NCI-H1048 (cell line): ENCODE data around the gene TBC1D13.
"Not testable (repeated sequence)": the region's sequence is repeated elsewhere in the genome, so short reads cannot be mapped to it uniquely, and the experiment has no call there.

Experiments
- DNase-seq: peaks from one replicate; lab custom pipeline; 2025; lab: John Stamatoyannopoulos, UW

The TBC1D13 gene

GRCh38 chr9:128782669-128783068 lies 4.4 kb upstream of the TBC1D13 start:
- no peak for DNase-seq

GRCh38 chr9:128785427-128785826 lies 1.6 kb upstream of the TBC1D13 start:
- no peak for DNase-seq

DNA sequence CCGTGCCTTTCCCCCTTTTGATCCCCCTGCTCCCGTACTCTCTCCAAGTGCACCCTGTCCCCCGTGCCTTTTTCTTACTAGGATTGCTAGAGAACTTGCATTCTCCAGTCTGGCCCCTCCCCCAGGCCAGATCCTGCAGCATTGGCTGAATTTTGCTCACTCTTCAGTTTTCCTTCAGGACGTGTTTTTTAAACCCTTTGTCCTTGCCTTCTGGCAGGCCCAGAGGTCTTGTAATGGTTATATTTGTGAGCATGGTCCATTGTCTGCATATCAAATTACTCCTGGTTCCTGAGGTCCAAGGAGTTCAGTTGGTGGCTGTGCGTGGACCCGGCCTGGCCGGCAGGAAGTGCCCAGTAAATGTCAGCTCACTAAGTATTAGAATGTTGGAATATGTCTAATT lies 606 bp downstream of the TBC1D13 start:
- no peak for DNase-seq

- DNase-seq = no peak
These were observed 1.4 kb downstream of the TBC1D13 start for GRCh38 chr9:128788445-128788844.

- no peak for DNase-seq
These were observed 3.5 kb downstream of the TBC1D13 start for GRCh38 chr9:128790536-128790935.

DNA sequence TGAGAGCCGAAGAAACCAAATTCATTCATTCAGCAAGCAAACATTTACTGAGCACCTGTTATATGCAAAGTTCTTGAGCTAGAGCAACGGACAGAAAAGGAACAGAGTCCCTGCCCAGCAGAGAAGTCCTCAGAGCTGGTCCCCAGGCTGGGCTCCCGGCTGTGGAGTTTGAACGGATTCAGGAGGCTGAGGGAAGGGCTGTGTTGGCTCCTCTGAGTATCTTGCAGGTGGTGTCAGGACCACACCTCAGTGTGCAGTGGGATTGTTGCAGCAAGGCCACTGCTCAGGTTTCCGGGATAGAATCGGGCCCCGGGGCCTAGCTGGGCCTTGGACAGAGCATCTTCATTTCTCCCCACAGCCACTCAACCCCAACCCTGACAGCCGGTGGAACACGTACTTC lies 5.1 kb downstream of the TBC1D13 start:
- DNase-seq = no peak

GRCh38 chr9:128792978-128793686 lies 6.1 kb downstream of the TBC1D13 start:
- no peak for DNase-seq

DNA sequence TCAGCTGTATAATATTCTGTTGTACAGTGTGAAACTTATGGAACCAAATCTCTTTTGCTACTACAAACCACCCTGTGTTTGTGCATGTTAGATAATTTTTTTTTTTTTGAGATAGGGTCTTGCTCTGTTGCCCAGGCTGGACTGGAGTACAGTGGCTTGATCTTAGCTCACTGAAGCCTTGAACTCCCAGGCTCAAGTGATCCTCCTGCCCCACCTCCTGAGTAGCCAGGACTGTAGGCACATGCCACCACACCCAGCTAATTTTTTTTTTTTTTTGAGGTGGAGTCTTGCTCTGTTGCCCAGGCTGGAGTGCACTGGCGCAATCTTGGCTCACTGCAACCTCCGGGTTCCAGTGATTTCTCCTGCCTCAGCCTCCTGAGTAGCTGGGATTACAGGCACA lies 7.9 kb downstream of the TBC1D13 start:
- DNase-seq = not testable (repeated sequence)

DNA sequence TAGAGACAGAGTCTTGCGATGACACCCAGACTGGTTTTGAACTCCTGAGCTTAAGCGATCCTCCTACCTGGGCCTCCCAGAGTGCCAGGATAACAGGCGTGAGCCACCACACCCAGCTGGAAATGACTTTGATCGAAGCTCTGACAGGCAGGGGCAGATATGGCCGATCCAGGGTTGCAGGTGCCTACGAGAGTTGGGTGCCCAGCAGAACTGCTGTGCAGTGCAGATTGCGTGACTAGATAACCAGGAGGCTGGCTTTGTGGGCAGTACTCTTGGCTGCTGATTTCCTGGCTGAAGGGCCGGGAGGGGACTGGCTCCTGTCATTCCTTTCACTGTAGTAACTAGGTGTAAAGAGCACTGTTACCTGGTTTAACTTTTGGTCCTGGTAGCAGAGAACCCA lies 11.8 kb downstream of the TBC1D13 start:
- no peak for DNase-seq

DNA sequence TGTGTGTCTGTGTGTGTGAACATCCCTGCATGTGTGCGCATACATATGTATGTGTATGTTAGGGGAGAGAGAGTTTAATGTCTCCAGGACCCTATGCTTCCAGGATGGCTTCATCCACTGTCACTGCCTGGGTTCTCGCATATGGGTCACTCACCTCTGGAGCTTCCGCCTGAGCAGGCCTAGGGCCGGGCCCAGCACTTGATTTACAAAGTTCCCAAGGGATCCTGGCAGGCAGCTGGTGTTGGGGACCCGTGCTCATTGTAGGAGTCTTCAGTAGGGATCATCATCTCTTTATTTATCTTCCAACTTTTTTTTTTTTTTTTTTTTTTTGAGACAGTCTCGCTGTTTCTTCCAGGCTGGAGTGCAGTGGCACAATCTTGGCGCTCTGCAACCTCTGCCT lies 13.0 kb downstream of the TBC1D13 start:
- DNase-seq = no peak

GRCh38 chr9:128802482-128802881 lies 15.4 kb downstream of the TBC1D13 start:
- no peak for DNase-seq

DNA sequence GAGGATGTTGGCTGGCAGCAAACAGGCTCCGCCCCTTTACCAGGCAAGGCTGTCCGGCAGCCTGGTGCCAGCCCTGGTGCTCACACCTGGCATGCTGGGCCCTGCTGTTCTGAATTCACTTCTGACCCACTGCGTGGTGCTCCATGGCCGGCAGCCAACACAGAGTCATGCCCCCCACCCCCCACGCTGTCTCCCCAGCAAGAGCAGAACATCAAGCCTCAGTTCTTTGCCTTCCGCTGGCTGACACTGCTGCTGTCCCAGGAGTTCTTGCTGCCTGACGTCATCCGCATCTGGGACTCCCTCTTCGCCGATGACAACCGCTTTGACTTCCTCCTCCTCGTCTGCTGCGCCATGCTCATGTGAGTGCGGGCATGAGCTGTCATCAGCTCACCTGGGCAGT lies 18.6 kb downstream of the TBC1D13 start:
- DNase-seq = no peak

DNA sequence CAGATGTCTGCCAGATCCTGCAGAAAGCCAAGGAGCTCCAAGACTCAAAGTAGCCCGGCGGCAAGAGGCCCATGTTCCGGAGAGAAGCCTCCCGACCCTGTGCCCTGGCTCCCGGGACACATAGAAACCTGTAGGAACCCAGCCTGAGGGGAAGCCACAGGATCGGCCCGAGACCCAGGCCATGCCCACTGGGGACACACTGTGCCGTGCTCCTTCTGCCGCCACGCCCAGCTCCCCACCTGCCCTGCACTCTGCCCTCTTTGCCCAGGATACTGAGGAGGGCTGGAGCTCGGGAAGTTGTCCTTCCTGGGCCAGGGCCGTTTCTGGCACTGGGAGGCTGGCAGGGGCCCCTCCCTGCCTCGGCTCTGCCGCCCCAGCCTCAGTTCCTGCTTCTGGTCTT lies 20.8 kb downstream of the TBC1D13 start:
- DNase-seq = no peak

GRCh38 chr9:128808543-128808942 lies 21.5 kb downstream of the TBC1D13 start:
- no peak for DNase-seq

GRCh38 chr9:128809036-128809599 lies 22.1 kb downstream of the TBC1D13 start:
- no peak for DNase-seq

DNA sequence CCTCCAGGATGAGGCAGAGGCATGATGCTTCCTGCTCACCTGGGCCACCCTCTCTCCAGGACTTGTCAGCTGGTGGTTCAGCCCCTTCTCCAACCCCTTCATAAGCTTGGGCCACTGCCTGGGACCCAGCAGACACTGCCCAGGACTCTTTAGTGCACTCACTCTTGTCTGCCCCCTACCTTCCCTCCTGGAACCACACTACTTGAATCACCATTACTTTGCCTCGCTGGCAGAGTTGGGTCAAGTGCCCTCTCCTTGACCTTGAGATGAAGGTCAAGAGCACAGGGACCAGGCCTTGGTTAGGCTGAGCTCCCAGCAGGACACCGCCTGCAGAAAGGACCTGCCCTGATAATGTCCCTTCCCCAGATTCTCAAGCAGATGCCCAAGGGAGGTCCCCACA lies 22.8 kb downstream of the TBC1D13 start:
- no peak for DNase-seq

- DNase-seq = no peak
These were observed 23.8 kb downstream of the TBC1D13 start for GRCh38 chr9:128810873-128811272.

DNA sequence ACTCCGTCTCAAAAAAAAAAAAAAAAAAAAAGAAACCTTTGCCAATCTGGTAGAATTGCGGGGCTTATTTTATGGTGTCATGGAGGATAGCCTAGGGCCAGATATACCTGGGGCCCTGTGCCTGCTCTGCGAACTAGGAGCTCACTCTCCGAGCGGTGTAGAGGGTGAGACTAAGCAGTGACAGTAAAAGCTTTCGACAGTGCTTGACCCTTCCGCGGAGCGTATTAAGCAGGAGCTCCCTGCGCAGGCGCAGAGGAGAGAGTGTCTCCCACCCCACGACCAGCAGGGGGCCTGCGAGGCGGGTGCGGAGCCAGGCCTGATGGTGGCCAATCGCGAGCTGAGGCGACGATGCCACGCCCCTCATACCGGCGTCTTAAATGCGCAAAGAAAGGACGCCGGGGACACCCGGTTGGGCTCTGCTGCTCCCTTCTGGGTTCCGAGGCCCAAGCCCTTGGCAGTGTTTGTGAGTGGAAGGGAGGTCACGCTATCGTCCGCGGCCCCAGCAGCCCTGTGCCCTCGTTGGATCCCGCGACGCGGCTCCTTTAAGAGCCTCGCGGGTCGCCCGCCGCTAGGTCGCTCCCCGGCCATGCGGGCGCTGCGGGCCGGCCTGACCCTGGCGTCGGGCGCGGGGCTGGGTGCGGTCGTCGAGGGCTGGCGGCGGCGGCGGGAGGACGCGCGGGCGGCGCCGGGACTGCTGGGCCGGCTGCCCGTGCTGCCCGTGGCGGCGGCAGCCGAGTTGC lies 31.2 kb downstream of the TBC1D13 start, which contains the start of gene ENDOG:
Gene ENDOG (plus strand): TSS at position 402 of the 740 bp plus-strand sequence. CDS start 185 bp downstream, at position 587.
- peak; percentile 98 for DNase-seq

- DNase-seq = no peak
These were observed 32.0 kb downstream of the TBC1D13 start for GRCh38 chr9:128818839-128819715.

DNA sequence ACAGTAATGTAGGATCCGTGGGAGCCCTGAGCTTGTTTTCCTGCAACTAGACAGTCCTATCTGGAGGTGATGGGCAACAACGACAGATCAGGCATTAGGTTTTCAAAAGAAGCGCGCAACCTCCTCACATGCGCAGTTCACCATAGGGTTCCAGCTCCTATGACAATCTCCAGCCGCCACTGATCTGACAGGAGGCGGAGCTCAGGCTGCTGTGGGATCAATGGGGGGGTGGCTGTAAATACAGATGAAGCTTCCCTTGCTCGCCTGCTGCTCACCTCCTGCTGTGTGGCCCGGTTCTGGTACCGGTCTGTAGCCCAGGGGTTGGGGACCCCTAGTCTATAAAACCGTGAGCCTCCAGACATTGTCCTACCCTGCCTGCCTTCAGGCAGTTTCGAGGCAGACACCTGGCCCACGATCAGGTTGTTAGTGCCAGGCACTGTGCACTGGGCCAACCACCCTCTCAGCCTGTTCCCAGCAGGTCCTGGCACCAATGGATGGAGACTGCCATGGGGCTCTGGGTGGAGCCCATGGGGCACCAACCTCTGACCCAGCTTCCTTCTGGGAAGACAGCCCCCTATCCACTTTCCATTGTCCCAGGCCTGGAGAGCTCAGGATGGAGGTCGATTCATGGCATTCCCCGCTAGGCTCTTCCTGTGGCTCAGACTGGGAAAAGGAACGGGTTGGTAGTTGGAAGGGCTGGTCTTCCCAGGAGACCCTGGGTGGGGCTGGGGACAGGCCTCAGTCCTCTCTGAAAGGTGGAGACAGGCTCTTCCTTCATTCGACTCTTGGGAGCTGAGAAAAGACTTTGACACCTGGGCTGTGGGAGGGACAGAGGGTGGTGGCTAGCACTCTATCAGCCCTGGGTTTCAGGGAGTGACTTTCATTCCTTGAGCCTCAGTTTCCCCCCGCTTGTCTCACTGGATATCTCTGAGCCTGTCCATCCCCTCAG lies 32.9 kb downstream of the TBC1D13 start:
- DNase-seq = no peak
